Gastroesophageal sphincter (tissue), 3 donors: ENCODE data around the gene NUDT9.

Experiments
- EP300 ChIP-seq: sonication (generic); formaldehyde crosslinking; IDR thresholded peaks from one replicate; pipeline ENCODE4 v1.6.1; 2017; ENCODE audit warnings: antibody characterized with exemption, mild to moderate bottlenecking
- TF ChIP-seq, protein P1 (sequence below), 4 experiments: fragments of 200-600 bp in 2 of 4; fragments of 450-650 bp in 2 of 4; sonication (generic) in 1 of 4; IDR thresholded peaks; one replicate each; pipeline ENCODE4 v1.5.1; 2017 to 2019; ENCODE audit warnings: antibody characterized with exemption in 4 of 4, mild to moderate bottlenecking in 2 of 4, moderate library complexity in 2 of 4

GRCh38 chr4:87469390-87469789, 47.0 kb downstream of the NUDT9 start:
- TF ChIP-seq, protein P1, sequence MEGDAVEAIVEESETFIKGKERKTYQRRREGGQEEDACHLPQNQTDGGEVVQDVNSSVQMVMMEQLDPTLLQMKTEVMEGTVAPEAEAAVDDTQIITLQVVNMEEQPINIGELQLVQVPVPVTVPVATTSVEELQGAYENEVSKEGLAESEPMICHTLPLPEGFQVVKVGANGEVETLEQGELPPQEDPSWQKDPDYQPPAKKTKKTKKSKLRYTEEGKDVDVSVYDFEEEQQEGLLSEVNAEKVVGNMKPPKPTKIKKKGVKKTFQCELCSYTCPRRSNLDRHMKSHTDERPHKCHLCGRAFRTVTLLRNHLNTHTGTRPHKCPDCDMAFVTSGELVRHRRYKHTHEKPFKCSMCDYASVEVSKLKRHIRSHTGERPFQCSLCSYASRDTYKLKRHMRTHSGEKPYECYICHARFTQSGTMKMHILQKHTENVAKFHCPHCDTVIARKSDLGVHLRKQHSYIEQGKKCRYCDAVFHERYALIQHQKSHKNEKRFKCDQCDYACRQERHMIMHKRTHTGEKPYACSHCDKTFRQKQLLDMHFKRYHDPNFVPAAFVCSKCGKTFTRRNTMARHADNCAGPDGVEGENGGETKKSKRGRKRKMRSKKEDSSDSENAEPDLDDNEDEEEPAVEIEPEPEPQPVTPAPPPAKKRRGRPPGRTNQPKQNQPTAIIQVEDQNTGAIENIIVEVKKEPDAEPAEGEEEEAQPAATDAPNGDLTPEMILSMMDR (IDR thresholded peaks at IDR 0.05) = no peak
- no peak for TF ChIP-seq EP300
